Loucy (cell line): Measurements from ENCODE around the gene EREG.

Experiments used
- H2AFZ ChIP-seq: fragments of 200-600 bp; sonication (generic); 2 replicates; pipeline ENCODE4 v1.6.0; 2016; ENCODE audit warnings: antibody characterized with exemption, mild to moderate bottlenecking, low read length, moderate library complexity
- H3F3A ChIP-seq: fragments of 200-600 bp; 2 replicates; pipeline ENCODE4 v1.6.0; 2016; ENCODE audit warnings: antibody characterized with exemption, low read depth, mild to moderate bottlenecking
- H3K27me3 ChIP-seq: fragments of 200-600 bp; sonication (generic); 2 replicates; pipeline ENCODE4 v1.6.1; 2014; ENCODE audit warnings: low read length, mild to moderate bottlenecking; ENCODE audit not compliant: insufficient read depth, poor library complexity, severe bottlenecking
- H3K36me3 ChIP-seq: fragments of 200-600 bp; sonication (generic); 2 replicates; pipeline ENCODE4 v1.6.1; 2016; ENCODE audit warnings: low read length; ENCODE audit not compliant: insufficient read depth
- H3K4me1 ChIP-seq: fragments of 200-600 bp; sonication (generic); 2 replicates; pipeline ENCODE4 v1.5.1; 2014; ENCODE audit warnings: low read length, mild to moderate bottlenecking; ENCODE audit not compliant: insufficient read depth, poor library complexity, severe bottlenecking
- H3K4me2 ChIP-seq: fragments of 200-600 bp; sonication (generic); 2 replicates; pipeline ENCODE4 v1.6.0; 2014; ENCODE audit warnings: antibody characterized with exemption, low read length, low read depth, mild to moderate bottlenecking; ENCODE audit not compliant: poor library complexity, severe bottlenecking
- H3K4me3 ChIP-seq: fragments of 200-600 bp; sonication (generic); 2 replicates; pipeline ENCODE4 v1.5.1; 2014; ENCODE audit warnings: low read length, mild to moderate bottlenecking, mixed read lengths; ENCODE audit not compliant: poor library complexity, severe bottlenecking
- H3K79me2 ChIP-seq: fragments of 200-600 bp; sonication (generic); 2 replicates; pipeline ENCODE4 v1.6.1; 2014; ENCODE audit warnings: low read length; ENCODE audit not compliant: insufficient read depth
- H3K9ac ChIP-seq: fragments of 200-600 bp; sonication (generic); 2 replicates; pipeline ENCODE4 v1.6.0; 2014; ENCODE audit warnings: mild to moderate bottlenecking, low read depth, low read length, moderate library complexity; ENCODE audit not compliant: poor library complexity, severe bottlenecking
- H3K9me2 ChIP-seq: fragments of 200-600 bp; sonication (generic); replicated peaks from 2 replicates; pipeline ENCODE4 v1.6.1; 2016; ENCODE audit warnings: low read depth, low read length, mixed read lengths
- H3K9me3 ChIP-seq: fragments of 200-600 bp; sonication (generic); 2 replicates; pipeline ENCODE4 v1.6.1; 2014; ENCODE audit warnings: mild to moderate bottlenecking, antibody characterized with exemption, low read length, low read depth; ENCODE audit not compliant: insufficient read depth
- H4K20me1 ChIP-seq: fragments of 200-600 bp; sonication (generic); 2 replicates; pipeline ENCODE4 v1.6.0; 2014; ENCODE audit warnings: antibody characterized with exemption, low read length, mild to moderate bottlenecking; ENCODE audit not compliant: insufficient read depth, poor library complexity, severe bottlenecking
- EZH2phosphoT487 ChIP-seq: fragments of 200-600 bp; IDR thresholded peaks from 2 replicates; pipeline ENCODE4 v1.6.1; 2018; ENCODE audit warnings: antibody characterized with exemption, mild to moderate bottlenecking, moderate library complexity, borderline replicate concordance
- TF ChIP-seq, protein P1 (sequence below): fragments of 200-600 bp; sonication (generic); conservative IDR thresholded peaks from 2 replicates; pipeline ENCODE4 v1.5.1; 2014; ENCODE audit warnings: mild to moderate bottlenecking, antibody characterized with exemption, low read length

The EREG gene

GRCh38 chr4:74410272-74410671, 45.3 kb downstream of the EREG start:
- Histone ChIP-seq H3K36me3 (no peaks in the 10 kb centered on the region), H3K79me2 (no peaks in the 10 kb centered on the region), H4K20me1 (no peaks in the 10 kb centered on the region), H3K27me3 (peaks cover 7% of the 10 kb centered on the region), H2AFZ (no peak overlapping the region), H3K9me2 (no peaks in the 10 kb centered on the region), H3K4me2 (no peak overlapping the region), H3K9ac (no peak overlapping the region), H3K9me3 (no peaks in the 10 kb centered on the region), H3K4me3 (no peak overlapping the region), H3K4me1 (no peaks in the 10 kb centered on the region), H3F3A (no peaks in the 10 kb centered on the region)
- TF ChIP-seq, protein P1, sequence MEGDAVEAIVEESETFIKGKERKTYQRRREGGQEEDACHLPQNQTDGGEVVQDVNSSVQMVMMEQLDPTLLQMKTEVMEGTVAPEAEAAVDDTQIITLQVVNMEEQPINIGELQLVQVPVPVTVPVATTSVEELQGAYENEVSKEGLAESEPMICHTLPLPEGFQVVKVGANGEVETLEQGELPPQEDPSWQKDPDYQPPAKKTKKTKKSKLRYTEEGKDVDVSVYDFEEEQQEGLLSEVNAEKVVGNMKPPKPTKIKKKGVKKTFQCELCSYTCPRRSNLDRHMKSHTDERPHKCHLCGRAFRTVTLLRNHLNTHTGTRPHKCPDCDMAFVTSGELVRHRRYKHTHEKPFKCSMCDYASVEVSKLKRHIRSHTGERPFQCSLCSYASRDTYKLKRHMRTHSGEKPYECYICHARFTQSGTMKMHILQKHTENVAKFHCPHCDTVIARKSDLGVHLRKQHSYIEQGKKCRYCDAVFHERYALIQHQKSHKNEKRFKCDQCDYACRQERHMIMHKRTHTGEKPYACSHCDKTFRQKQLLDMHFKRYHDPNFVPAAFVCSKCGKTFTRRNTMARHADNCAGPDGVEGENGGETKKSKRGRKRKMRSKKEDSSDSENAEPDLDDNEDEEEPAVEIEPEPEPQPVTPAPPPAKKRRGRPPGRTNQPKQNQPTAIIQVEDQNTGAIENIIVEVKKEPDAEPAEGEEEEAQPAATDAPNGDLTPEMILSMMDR, result no peak
- TF ChIP-seq EZH2phosphoT487, result no peak

- H3K4me1 ChIP-seq, result no peaks in the 10 kb centered on the region
- H3K36me3 ChIP-seq, result no peaks in the 10 kb centered on the region
- no peak overlapping the region for H3K4me3 ChIP-seq
- no peaks in the 10 kb centered on the region for H4K20me1 ChIP-seq
- H2AFZ ChIP-seq, result no peak overlapping the region
- no peaks in the 10 kb centered on the region for H3K79me2 ChIP-seq
- no peaks in the 10 kb centered on the region for H3F3A ChIP-seq
- H3K9me3 ChIP-seq, result no peaks in the 10 kb centered on the region
- H3K9me2 ChIP-seq, result no peaks in the 10 kb centered on the region
- no peak overlapping the region for H3K4me2 ChIP-seq
- no peak overlapping the region for H3K9ac ChIP-seq
- H3K27me3 ChIP-seq, result peaks cover 7% of the 10 kb centered on the region
- TF ChIP-seq, protein P1, result no peak
- TF ChIP-seq EZH2phosphoT487, result no peak
These were observed 47.3 kb downstream of the EREG start for GRCh38 chr4:74412225-74412624.

DNA sequence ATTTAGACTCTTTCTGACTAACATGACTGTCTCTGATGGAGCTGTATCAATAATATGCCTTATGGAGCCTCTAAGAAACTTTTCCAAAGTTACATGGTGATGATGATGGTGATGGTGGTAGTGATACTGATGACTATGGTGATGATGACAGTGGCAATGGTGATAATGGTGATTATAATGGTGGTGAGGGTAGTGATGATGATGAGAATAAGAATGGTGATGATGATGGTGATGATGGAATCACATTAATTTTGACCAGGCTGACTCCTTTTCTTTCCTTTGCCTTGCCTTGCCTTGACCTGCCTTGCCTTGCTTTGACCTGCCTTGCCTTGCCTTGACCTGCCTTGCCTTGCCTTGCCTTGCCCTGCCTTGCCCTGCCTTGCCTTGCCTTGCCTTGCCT, 48.3 kb downstream of the EREG start:
- Histone ChIP-seq H4K20me1 (no peaks in the 10 kb centered on the region), H3K36me3 (no peaks in the 10 kb centered on the region), H3K9me2 (no peaks in the 10 kb centered on the region), H3K9ac (no peak overlapping the region), H3F3A (no peaks in the 10 kb centered on the region), H3K4me1 (no peaks in the 10 kb centered on the region), H3K79me2 (no peaks in the 10 kb centered on the region), H3K4me3 (no peak overlapping the region), H2AFZ (no peak overlapping the region), H3K27me3 (peaks cover 7% of the 10 kb centered on the region), H3K4me2 (no peak overlapping the region), H3K9me3 (no peaks in the 10 kb centered on the region)
- TF ChIP-seq, protein P1, result no peak
- no peak for TF ChIP-seq EZH2phosphoT487
